OCI-LY7 (cell line): ENCODE results near the gene RANBP9. TPM values are rescaled to one million over a fixed set of nuclear protein-coding genes. Genes with fewer than 3 reads are reported as not detected.

Experiments
- BruUV-seq: library from RNA; stranded (reverse); fragments of 400-500 nt; replicated peaks from 2 replicates; lab custom pipeline; 2021; lab: Mats Ljungman, UMichigan
- CTCF ChIA-PET: fragments of 300-600 bp; sonication (Branson Sonifier 250); formaldehyde crosslinking; loops from one replicate; lab custom pipeline; 2022; ENCODE audit warnings: antibody characterized with exemption; ENCODE audit not compliant: unreplicated experiment; lab: Charles Lee
- POLR2A ChIA-PET: fragments of 300-600 bp; sonication (Branson Sonifier 250); formaldehyde crosslinking; loops from one replicate; lab custom pipeline; 2022; ENCODE audit warnings: antibody characterized with exemption; lab: Charles Lee
- DNase-seq: peaks from one replicate; pipeline ENCODE4 v3.0.0-alpha.2; 2015; ENCODE audit warnings: low spot score
- H2AFZ ChIP-seq: fragments of 200-600 bp; sonication (generic), shearing (Covaris generic); 2 replicates; pipeline ENCODE4 v1.6.1; 2014; ENCODE audit warnings: mild to moderate bottlenecking, antibody characterized with exemption, low read length, moderate library complexity
- H3K27ac ChIP-seq: fragments of 200-600 bp; sonication (generic); 2 replicates; pipeline ENCODE4 v1.5.1; 2014; ENCODE audit warnings: mixed run types, low read depth, mild to moderate bottlenecking, moderate library complexity, low read length, inconsistent platforms; ENCODE audit not compliant: poor library complexity, severe bottlenecking
- H3K36me3 ChIP-seq: fragments of 200-600 bp; sonication (generic); 2 replicates; pipeline ENCODE4 v1.6.1; 2014; ENCODE audit warnings: mild to moderate bottlenecking, antibody characterized with exemption, low read length, moderate library complexity, mixed read lengths; ENCODE audit not compliant: insufficient read depth
- H3K4me1 ChIP-seq: fragments of 200-600 bp; sonication (generic); 2 replicates; pipeline ENCODE4 v1.5.1; 2014; ENCODE audit warnings: mild to moderate bottlenecking, low read length; ENCODE audit not compliant: insufficient read depth, poor library complexity, severe bottlenecking
- H3K4me2 ChIP-seq: fragments of 200-600 bp; sonication (generic); 2 replicates; pipeline ENCODE4 v1.6.1; 2014; ENCODE audit warnings: mild to moderate bottlenecking, low read length
- H3K4me3 ChIP-seq: fragments of 200-600 bp; sonication (generic); 2 replicates; pipeline ENCODE4 v1.5.1; 2014; ENCODE audit warnings: mild to moderate bottlenecking, low read depth, low read length; ENCODE audit not compliant: poor library complexity, severe bottlenecking
- H3K79me2 ChIP-seq: fragments of 200-600 bp; sonication (generic); 2 replicates; pipeline ENCODE4 v1.6.1; 2016; ENCODE audit warnings: low read depth, mild to moderate bottlenecking, low read length, moderate library complexity, mixed read lengths; ENCODE audit not compliant: insufficient read depth
- H3K9me2 ChIP-seq: fragments of 200-600 bp; sonication (generic); 2 replicates; pipeline ENCODE4 v1.6.1; 2016; ENCODE audit warnings: mild to moderate bottlenecking, low read length, mixed read lengths; ENCODE audit not compliant: insufficient read depth
- H3K9me3 ChIP-seq: fragments of 200-600 bp; sonication (generic); 2 replicates; pipeline ENCODE4 v1.6.1; 2014; ENCODE audit warnings: mild to moderate bottlenecking, mixed run types, low read length, mixed read lengths
- H4K20me1 ChIP-seq: fragments of 200-600 bp; sonication (generic); 2 replicates; pipeline ENCODE4 v1.6.1; 2014; ENCODE audit warnings: mild to moderate bottlenecking, antibody characterized with exemption, low read length, moderate library complexity, mixed read lengths; ENCODE audit not compliant: insufficient read depth
- CTCF ChIP-seq: fragments of 200-600 bp; sonication (generic); conservative IDR thresholded peaks from 2 replicates; pipeline ENCODE4 v1.5.1; 2014; ENCODE audit warnings: mild to moderate bottlenecking, antibody characterized with exemption, low read length, moderate library complexity, mixed read lengths
- EZH2phosphoT487 ChIP-seq: fragments of 200-600 bp; sonication (generic); IDR thresholded peaks from 2 replicates; pipeline ENCODE4 v1.6.1; 2018; ENCODE audit warnings: low read depth, borderline replicate concordance, mild to moderate bottlenecking, mixed run types, antibody characterized with exemption, low read length, moderate library complexity, mixed read lengths
- intact Hi-C: fragments of 100-400 bp; cut with micrococcal nuclease; formaldehyde crosslinking; loops from one replicate; pipeline ENCODE4 v1.10.0; 2022; ENCODE audit not compliant: unreplicated experiment
- total RNA-seq, 2 experiments: library from RNA; depleted of rRNA in 1 of 2; stranded (reverse); fragments of >200 nt in 1 of 2; shearing (Covaris generic) in 1 of 2; gene quantifications; 2 replicates each; pipeline ENCODE4 v1.2.3, GENCODE V29; 2014 to 2022

The RANBP9 gene
- total RNA-seq, 2 experiments from 2014 or later: 20.5 to 35.0 TPM

- Histone ChIP-seq H3K4me1 (peaks cover 23% of the 10 kb centered on the region), H3K36me3 (peaks cover 8% of the 10 kb centered on the region), H3K79me2 (peaks cover 16% of the 10 kb centered on the region; the same call in 1 of the 2 replicates), H3K9me2 (no peaks in the 10 kb centered on the region), H2AFZ (peak overlapping the region; percentile 91; the same call in 1 of the 2 replicates), H3K4me2 (peak overlapping the region; percentile 96), H3K4me3 (peak overlapping the region; percentile 76), H3K9me3 (peaks cover 18% of the 10 kb centered on the region), H3K27ac (peak overlapping the region; percentile 89), H4K20me1 (no peaks in the 10 kb centered on the region)
- intact Hi-C loops: loop anchor here (1.0 to 2.0 kb wide), 7 partner anchors 41 to 241 kb away; partner anchors contain the start of genes GFOD1, MCUR1, NOL7 and RANBP9
- BruUV-seq: no TSS peak
- DNase-seq: peak; percentile 98
- ChIA-PET POLR2A (interaction anchor here (0.6 to 5.3 kb wide), 19 partner anchors 12 to 275 kb away, joined by 3 to 39 read pairs (median 5); partner anchors contain the start of genes NOL7 and TBC1D7), CTCF (interaction anchor here (0.7 to 1.4 kb wide), 9 partner anchors 12 to 122 kb away, joined by 3 to 6 read pairs (median 5); no protein-coding TSS in a partner anchor)
- peak; percentile 64 for TF ChIP-seq CTCF
- no peak for TF ChIP-seq EZH2phosphoT487
Observed at GRCh38 chr6:13574149-13574570, 137.5 kb downstream of the RANBP9 start.

- H3K36me3 ChIP-seq: peaks cover 4% of the 10 kb centered on the region; the same call in 1 of the 2 replicates
- TF ChIP-seq EZH2phosphoT487 (no peak), CTCF (no peak)
- intact Hi-C loops: loop anchor here (1.0 to 2.0 kb wide), 7 partner anchors 42 to 241 kb away; partner anchors contain the start of genes GFOD1, MCUR1, NOL7 and RANBP9
- H4K20me1 ChIP-seq: no peaks in the 10 kb centered on the region
- H3K4me2 ChIP-seq: peak overlapping the region; percentile 96
- peak overlapping the region; percentile 89 for H3K27ac ChIP-seq
- ChIA-PET POLR2A (interaction anchor here (0.6 to 5.3 kb wide), 8 partner anchors 12 to 245 kb away, joined by 3 to 39 read pairs (median 8); partner anchors contain the start of genes NOL7 and TBC1D7), CTCF (interaction anchor here (0.8 to 1.4 kb wide), 2 partner anchors 43 to 121 kb away, joined by 3 to 5 read pairs; no protein-coding TSS in a partner anchor)
- peaks cover 16% of the 10 kb centered on the region; the same call in 1 of the 2 replicates for H3K79me2 ChIP-seq
- peak overlapping the region; percentile 76 for H3K4me3 ChIP-seq
- H2AFZ ChIP-seq: peak overlapping the region; percentile 91
- no peak for DNase-seq
- H3K4me1 ChIP-seq: peaks cover 23% of the 10 kb centered on the region
- no peaks in the 10 kb centered on the region for H3K9me2 ChIP-seq
- BruUV-seq: TSS peak; percentile 81
- H3K9me3 ChIP-seq: peaks cover 18% of the 10 kb centered on the region
Observed at GRCh38 chr6:13573669-13574110, 137.9 kb downstream of the RANBP9 start.
